ENCODE measurements around the gene EMSY.

Gene EMSY

GRCh38 chr11:76600124-76600655, 155.4 kb downstream of the EMSY start:
- FAIRE-seq, result no peak

GRCh38 chr11:76601272-76601671, 156.5 kb downstream of the EMSY start:
- FAIRE-seq, result no peak

- no peak for FAIRE-seq
Measured at GRCh38 chr11:76601724-76602123, 156.9 kb downstream of the EMSY start.

GRCh38 chr11:76602431-76602861, 157.6 kb downstream of the EMSY start:
- FAIRE-seq, result no peak
